ENCODE results near the gene SUN5.

DNA sequence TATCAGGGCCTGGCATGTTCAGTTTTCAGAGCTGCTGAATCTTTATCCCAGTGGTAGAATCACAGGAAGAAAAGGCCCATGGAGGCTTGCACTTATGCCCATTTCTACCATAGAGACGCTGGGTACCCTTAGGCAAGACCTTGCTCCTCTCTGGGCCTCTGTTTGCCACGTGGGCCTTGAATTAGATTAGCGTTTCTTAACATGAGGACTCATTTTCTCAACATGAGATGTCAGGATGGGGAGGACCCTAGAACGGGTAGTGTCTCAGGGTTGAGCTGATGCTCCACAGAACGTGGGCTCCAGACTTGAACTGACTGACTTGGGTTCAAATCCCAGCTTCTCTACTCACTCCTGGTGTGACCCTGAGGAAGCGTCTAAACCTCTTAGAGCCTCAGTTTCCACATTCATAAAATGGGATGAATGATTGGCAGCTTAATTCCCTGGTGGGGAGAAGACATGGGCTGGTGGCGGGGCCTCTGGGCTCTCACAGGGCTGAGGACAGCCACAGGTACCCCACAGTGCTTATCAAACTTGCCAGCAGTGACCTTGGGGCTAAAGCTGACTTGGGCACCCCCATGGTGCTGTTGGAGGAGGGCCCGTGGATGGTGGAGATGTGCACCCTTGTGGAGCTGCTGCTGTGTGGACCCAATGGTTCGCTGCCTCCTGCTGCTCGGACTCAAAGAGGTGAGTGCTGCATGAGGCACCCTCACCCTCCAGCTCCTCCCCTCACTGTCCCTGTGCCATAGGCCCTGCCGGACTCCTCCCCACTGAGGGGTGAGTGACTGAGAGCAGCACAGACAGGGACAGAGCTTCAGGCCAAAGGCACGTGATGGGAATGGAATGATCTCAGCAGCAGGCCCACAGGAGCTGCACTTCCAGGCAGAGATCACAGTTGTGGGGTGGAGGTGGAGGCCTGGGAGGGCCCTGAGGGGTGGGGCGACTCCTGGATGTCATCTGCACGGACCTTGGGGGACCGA lies 28.2 kb downstream of the SUN5 start:
- TF ChIP-seq GATA2 (IDR thresholded peaks at IDR 0.05; ENCODE audit: low read depth, low read length) (no peak), GATA3 (IDR thresholded peaks at IDR 0.05; ENCODE audit: low read depth, low read length) (no peak)

All from SH-SY5Y (cell line).